Duodenal mucosa (tissue), 2 donors: ENCODE results near the gene KRT76.

ENCODE experiments used
- H3K27ac ChIP-seq: one replicate; pipeline ENCODE4 v1.7.0; 2013; ENCODE audit warnings: low read depth, low read length
- H3K27me3 ChIP-seq, 2 donors: one replicate each; pipeline ENCODE4 v1.7.0; 2013; ENCODE audit warnings: low read length in 2 of 2, control low read depth in 1 of 2; ENCODE audit not compliant: insufficient read depth in 2 of 2, control insufficient read depth in 1 of 2
- H3K36me3 ChIP-seq, 2 donors: one replicate each; pipeline ENCODE4 v1.7.0; 2013; ENCODE audit warnings: low read length in 2 of 2, control low read depth in 1 of 2; ENCODE audit not compliant: insufficient read depth in 2 of 2, control insufficient read depth in 1 of 2
- H3K4me1 ChIP-seq, 2 donors: one replicate each; pipeline ENCODE4 v1.7.0; 2013; ENCODE audit warnings: low read length in 2 of 2, control low read depth in 1 of 2; ENCODE audit not compliant: insufficient read depth in 2 of 2, control insufficient read depth in 1 of 2
- H3K4me3 ChIP-seq, 2 donors: one replicate each; pipeline ENCODE4 v1.7.0; 2013; ENCODE audit warnings: low read length in 2 of 2, low read depth in 1 of 2
- H3K9ac ChIP-seq, 2 donors: one replicate each; pipeline ENCODE4 v1.7.0; 2013; ENCODE audit warnings: low read length in 2 of 2, low read depth in 1 of 2
- H3K9me3 ChIP-seq, 2 donors: one replicate each; pipeline ENCODE4 v1.7.0; 2013; ENCODE audit warnings: low read length in 2 of 2, control low read depth in 1 of 2; ENCODE audit not compliant: control insufficient read depth in 1 of 2

Gene KRT76

DNA sequence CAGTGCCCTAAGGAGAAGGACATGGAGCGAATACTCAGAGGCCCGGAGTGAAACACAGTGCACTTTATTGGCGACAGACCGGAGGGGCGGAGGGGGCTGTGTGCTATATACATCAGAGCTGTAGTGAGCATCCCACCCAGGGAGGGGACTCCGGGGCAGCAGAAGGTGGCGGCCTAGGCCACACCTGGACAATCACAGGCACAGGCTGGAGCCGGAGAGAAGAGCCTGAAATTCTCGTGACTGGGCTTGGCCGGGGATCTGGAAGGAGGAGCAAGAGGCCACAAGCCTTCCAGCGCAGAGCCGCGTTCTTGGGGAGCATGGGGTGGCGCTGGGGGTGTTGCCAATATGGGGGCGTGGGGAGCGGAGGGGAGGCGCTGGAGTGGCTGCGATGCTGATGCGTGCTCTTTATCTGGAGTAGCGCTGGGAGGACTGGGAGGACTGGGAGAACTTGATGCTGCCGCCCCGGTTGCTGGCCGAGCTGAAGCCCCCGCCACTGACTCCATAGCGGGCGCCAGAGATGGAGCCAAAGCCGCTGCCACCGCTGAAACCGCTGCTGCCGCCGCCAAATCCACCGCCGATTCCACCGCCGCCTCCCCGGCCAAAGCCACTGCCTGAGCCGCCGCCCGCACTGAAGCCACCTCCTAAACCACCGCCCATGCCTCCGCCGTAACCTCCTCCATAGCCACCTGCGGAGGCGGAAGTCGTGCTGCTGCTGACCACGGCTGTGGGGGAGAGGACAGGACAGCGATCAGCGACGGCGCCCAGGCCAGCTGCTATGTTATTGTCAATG is 12.7 kb upstream of the KRT76 start:
- H3K9ac ChIP-seq, result no peak overlapping the region
- H3K9me3 ChIP-seq, result no peaks in the 10 kb centered on the region
- H3K4me1 ChIP-seq, result peaks cover 9 to 21% of the 10 kb centered on the region in 2 donors
- peaks cover 9 to 12% of the 10 kb centered on the region in 2 donors for H3K27me3 ChIP-seq
- no peaks in the 10 kb centered on the region for H3K36me3 ChIP-seq
- H3K27ac ChIP-seq, result no peak overlapping the region
- peak overlapping the region in 1 of 2 donors; percentile 36 for H3K4me3 ChIP-seq

DNA sequence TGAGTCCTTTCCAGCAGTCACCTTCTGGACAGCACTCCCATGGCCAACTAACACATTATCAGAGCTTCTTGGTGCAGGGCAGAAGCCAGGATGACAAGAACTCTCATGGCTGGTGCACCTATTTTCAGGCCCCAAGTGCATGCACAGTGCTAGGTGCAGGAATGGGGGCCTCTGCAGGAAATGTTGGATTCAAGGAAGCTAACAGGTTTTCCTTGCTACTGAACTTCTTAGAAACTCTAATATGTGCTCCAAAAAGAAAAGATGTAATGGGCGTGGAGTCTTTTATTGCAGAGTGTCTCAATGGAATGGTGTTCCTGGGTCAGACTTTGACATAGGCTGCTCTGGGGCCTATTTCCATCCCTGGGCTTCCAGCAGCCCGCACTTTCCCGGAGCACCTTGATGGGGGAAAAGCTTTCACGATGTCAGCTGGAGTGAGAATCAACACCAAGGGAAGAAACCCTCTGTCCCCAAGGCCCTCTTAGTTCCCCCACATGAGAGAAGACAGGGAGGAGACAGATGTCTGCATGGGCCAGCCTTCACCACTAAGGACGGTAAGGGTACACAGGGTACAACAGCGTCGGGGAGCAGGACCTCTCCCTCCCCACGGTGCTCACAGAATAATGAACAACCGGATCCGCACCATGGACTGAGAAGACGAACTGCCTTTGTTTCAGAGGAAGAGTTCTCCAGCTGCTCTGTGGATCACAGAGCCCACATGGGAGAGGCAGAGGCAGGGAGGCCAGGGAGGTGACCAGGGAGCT is 11.9 kb upstream of the KRT76 start:
- peaks cover 9 to 21% of the 10 kb centered on the region in 2 donors for H3K4me1 ChIP-seq
- H3K4me3 ChIP-seq, result no peak overlapping the region
- no peak overlapping the region for H3K27ac ChIP-seq
- H3K9ac ChIP-seq, result no peak overlapping the region
- peaks cover 4 to 12% of the 10 kb centered on the region in 2 donors for H3K27me3 ChIP-seq
- H3K36me3 ChIP-seq, result no peaks in the 10 kb centered on the region
- no peaks in the 10 kb centered on the region for H3K9me3 ChIP-seq

DNA sequence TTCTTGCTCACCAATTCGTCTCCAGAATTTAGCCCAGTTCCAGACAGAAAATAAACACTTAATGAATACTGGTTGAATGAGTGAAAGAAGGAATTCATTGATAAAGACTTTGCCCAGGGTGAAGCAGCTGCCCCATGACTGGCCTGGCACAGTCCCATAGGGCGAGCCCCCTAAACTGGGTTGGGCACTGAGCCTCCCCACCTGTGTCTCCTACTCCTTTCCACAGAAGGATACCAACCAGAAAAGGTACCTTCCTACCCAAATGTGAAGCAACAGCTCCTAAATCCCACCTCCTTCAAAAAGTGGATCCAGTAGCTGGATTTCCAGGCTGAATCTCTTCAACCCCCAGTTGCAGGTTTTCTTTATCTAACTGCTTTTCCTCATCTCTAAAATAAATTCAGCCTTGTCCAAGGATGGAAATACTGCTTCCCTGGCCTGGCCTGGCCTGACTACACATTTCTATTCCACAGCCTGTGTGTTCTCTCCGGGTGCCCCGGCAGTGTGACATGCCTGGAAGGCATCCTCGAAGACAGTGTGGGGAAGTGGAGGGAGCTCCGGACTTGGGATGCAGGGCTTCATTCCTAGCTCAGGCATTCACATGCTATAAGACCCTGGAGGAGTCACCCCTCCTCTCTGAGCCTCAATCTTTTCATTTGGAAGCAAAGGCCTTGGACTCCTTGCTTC is 11.2 kb upstream of the KRT76 start:
- Histone ChIP-seq H3K9ac (no peak overlapping the region), H3K4me1 (peaks cover 9 to 21% of the 10 kb centered on the region in 2 donors)

DNA sequence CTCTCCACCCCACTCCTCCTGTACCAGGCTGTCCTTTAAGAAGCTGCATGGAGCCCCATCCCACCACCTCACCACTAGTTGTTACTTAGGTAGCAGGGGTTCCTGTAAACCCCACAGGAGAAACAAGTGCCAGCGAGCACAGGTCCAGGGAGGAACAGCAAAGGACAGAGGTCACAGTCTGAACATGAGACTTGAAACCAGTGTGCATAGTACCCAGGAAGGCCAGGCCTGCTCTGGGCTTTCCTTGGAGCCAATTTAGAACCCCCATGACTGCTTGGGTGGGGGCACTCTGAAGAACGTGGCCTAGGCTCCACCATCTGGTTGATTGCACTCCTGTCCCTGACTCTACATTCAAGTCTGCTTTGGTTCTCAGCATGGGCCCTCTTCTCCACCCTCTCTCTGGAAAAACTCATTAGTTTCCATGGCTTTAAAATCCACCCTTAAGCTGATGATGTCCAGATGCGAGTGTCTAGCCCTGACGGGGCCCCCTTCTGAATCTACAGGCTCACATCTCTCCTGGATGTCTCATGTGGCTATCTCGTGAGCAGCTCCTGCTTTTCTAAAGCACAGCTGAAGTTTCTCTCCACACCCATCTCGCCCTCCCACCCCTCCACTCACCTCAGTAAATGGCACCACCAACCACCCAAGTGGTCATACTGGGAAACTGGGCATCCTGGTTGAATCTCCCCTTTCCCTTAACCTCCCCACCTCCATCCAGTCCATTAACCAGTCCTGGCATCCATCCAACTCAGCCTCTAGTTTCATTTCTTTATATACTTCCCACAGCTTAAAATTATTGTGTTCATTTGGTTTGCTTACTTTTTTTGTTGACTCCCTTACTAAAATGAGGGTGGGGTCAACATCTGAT is 10.4 kb upstream of the KRT76 start:
- Histone ChIP-seq H3K36me3 (no peaks in the 10 kb centered on the region), H3K4me3 (no peak overlapping the region), H3K9me3 (no peaks in the 10 kb centered on the region), H3K27me3 (peaks cover 4 to 12% of the 10 kb centered on the region in 2 donors), H3K9ac (no peak overlapping the region), H3K4me1 (peaks cover 9 to 21% of the 10 kb centered on the region in 2 donors), H3K27ac (no peak overlapping the region)

More for the DNA sequence above, 11.2 kb upstream of the KRT76 start:
- H3K27ac ChIP-seq, result no peak overlapping the region
- no peaks in the 10 kb centered on the region for H3K9me3 ChIP-seq
- no peak overlapping the region for H3K4me3 ChIP-seq
- no peaks in the 10 kb centered on the region for H3K36me3 ChIP-seq
- peaks cover 4 to 12% of the 10 kb centered on the region in 2 donors for H3K27me3 ChIP-seq

DNA sequence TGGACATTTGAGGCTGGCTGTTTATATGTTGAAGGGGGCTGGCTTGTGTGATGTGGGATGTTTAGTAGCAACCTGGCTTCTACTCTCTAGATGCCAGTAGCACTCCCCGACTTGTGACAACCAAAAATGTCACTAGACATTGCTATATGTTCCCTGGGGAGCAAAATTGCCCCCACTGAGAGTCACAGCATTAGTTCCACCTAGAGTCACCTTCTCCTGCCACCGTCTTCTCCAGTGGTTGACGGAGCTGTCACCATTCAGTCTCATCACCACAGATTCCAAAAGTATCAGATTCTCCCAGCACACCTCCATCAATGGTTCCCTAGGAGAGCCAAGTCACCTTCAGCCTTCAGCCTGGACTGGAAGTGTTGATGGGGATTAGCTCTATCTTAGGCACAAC is 7.8 kb upstream of the KRT76 start:
- peaks cover 9 to 18% of the 10 kb centered on the region in 2 donors for H3K4me1 ChIP-seq
- no peak overlapping the region for H3K4me3 ChIP-seq
- H3K36me3 ChIP-seq, result no peaks in the 10 kb centered on the region
- no peaks in the 10 kb centered on the region for H3K9me3 ChIP-seq
- H3K27ac ChIP-seq, result no peak overlapping the region
- H3K27me3 ChIP-seq, result no peaks in the 10 kb centered on the region
- H3K9ac ChIP-seq, result no peak overlapping the region

DNA sequence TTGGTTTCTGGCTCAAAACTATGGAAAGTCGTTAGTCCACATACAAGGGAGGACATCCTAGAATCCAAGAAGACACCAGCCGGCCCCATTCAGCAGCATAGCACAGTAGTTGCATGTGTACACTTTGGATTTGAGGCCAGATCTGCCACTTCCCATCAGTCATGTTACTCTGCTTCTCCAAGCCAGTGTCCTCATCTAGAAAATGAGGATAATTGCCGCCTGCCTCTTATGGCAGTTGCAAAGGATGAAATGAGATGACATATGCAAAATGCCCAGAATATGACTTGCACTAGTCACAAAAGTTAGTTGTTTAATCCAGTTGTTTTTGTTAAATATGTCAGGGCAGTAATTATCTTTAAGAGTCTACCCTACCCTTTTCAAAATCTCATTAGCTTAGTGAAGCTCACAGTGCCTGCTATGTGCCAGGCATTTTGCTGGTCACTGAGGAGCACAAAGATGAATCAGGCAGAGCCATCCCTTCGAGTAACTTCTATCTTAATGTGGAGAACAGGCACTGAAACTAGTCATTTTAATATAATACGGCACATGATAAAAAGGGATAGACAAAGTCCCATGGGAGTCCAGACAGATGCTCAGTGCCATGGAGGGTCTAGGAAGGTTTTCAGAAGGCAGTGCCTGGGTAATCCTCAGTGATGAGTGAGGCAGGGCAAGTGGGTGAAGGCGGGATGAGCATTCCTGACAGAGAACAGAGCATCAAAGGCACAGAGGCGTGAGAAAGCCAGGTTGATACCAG is 6.6 kb upstream of the KRT76 start:
- H3K27me3 ChIP-seq, result no peaks in the 10 kb centered on the region
- H3K9me3 ChIP-seq, result no peaks in the 10 kb centered on the region
- H3K9ac ChIP-seq, result no peak overlapping the region
- H3K36me3 ChIP-seq, result no peaks in the 10 kb centered on the region
- no peak overlapping the region for H3K4me3 ChIP-seq
- no peak overlapping the region for H3K27ac ChIP-seq
- peaks cover 9 to 14% of the 10 kb centered on the region in 2 donors for H3K4me1 ChIP-seq

DNA sequence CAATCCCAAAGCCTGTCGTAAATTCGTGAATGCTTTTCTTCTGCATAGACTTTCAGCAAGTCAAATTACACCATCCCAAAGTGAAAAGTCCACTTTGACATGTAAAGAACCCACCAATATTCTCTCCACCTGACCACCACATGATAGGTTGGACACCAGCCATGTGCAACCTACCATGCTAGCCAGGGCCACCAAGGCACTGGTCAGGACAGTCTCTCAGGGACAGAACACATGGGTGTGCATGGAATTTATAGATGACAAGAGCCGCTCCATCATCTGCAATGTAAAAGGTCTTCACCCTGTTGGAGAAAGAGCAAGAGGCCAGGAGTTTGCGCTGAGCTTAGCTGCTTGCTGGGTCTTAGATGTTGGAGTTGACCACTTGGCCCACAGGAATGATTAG is 5.4 kb upstream of the KRT76 start:
- H3K36me3 ChIP-seq, result no peaks in the 10 kb centered on the region
- H3K27me3 ChIP-seq, result peaks cover 0 to 3% of the 10 kb centered on the region in 2 donors
- peaks cover 2 to 3% of the 10 kb centered on the region in 2 donors for H3K4me1 ChIP-seq

DNA sequence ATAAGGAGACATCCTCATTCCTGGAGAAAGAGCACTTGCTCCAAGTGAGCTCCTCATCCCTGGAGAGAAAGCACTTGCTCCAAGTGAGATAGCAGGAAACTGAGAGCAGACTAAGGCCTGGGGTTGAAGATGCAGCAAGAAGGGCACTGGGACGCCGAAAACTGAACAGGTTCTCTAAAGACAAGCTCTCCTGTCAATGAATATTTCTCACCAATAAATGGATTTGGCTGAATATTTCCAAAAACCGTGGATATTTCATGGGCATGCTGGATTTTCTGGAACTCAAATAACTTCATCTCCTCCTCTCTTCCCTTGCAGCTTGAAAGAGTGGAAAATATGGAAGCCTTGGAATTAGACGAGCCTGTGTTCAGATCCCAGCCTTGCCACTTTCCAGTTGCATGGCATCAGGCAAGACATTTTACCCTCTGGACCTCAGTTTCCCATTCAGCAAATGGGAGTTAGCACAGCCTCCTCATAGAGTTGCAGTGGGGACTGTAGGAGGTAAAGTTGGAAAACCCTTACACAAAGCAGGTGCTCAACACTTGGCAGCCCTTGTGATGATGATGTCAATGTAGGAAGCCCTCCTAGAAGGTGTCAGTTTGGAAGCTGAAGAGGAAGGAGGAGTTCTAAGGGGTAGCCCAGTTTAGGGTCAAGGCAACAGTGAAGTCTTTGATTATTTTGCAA is 4.4 kb upstream of the KRT76 start:
- H3K4me3 ChIP-seq, result no peak overlapping the region
- H3K4me1 ChIP-seq, result no peaks in the 10 kb centered on the region
- H3K9ac ChIP-seq, result no peak overlapping the region
- H3K9me3 ChIP-seq, result no peaks in the 10 kb centered on the region
- H3K27me3 ChIP-seq, result peaks cover 0 to 5% of the 10 kb centered on the region in 2 donors
- H3K27ac ChIP-seq, result no peak overlapping the region
- H3K36me3 ChIP-seq, result no peaks in the 10 kb centered on the region

More for the DNA sequence above, 5.4 kb upstream of the KRT76 start:
- Histone ChIP-seq H3K9ac (no peak overlapping the region), H3K4me3 (no peak overlapping the region), H3K27ac (no peak overlapping the region), H3K9me3 (no peaks in the 10 kb centered on the region)

DNA sequence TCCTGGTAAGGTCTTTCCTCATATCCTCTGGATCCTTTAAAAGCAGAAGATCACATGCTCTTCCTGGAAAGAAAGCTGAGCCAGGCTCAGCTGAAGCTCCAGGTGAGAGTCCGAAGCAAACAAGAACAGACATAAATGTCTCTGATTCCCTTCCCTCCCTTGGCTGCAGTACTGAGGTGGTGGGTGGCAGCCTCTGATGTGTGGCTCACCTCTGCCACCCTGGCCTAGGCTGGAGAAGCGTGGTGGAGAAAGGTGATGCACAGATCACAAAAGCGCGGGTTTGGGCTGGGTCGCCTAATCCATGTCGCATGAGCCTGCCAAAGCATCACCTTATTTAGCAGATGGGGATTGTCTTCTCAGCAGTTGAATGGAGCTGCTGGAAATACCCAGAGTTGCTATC is 2.8 kb upstream of the KRT76 start:
- Histone ChIP-seq H3K36me3 (no peaks in the 10 kb centered on the region), H3K9ac (no peak overlapping the region), H3K4me1 (no peaks in the 10 kb centered on the region), H3K27me3 (peaks cover 0 to 5% of the 10 kb centered on the region in 2 donors), H3K9me3 (no peaks in the 10 kb centered on the region), H3K4me3 (no peak overlapping the region), H3K27ac (no peak overlapping the region)
